GM19043 (cell line): ENCODE data around the gene HPD.
A peak's percentile ranks its signal among the peaks of the same experiment; 100 is the strongest.
"Not testable (repeated sequence)": the region's sequence is repeated elsewhere in the genome, so short reads cannot be mapped to it uniquely, and the experiment has no call there.

Source experiments
- ATAC-seq: cut with Tn5 transposase; IDR thresholded peaks from one replicate; pipeline ENCODE4 v1.9.1; 2021; ENCODE audit warnings: low read depth; ENCODE audit not compliant: unreplicated experiment

Gene HPD

DNA sequence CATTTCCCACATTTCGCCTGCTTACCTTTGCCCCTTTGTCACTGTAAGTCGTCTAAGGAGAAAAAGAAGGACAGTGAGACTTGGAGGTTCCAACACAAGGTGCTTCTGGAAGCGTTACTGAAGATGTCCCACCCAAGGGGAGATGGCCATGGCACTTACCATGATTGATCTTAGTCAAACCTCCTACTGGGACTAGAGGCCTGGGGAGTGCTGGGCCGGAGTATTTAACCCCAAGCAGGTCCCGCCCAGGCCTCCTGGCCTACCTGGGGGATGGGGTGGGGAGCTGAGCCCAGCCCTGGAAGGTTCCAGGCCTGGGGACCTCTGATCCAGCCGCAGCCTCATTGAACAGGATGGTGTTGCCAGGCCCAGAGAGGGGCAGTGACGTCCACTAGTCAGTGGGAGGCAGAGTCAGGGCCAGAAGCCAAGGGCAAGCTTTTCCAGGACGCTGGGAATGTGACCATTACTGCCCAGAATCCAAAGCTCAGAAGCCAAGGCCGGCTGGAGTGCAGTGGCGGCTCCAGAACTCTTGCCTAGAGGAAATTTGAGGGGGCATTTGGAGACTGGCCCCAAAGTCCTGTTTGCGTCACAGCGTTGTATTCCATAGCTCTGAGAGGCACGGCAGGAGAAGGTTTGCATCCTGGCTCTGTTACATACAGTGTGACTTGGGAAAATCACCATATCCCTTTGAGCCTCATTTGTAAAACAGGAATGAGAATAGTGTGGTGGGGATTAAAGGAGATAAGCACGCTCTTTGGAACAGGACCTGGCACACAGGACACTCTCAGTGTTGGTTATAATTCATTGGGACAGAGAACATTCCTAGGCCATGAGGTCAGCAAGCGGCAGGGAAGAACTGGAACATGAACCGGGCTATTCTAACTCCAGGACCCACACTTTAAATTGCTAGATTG lies at the start of gene HPD:
Gene HPD, minus strand, starts transcription at position 198 of the 911 bp plus-strand sequence. Its CDS starts 36 bp downstream, at position 162.
- no peak for ATAC-seq

DNA sequence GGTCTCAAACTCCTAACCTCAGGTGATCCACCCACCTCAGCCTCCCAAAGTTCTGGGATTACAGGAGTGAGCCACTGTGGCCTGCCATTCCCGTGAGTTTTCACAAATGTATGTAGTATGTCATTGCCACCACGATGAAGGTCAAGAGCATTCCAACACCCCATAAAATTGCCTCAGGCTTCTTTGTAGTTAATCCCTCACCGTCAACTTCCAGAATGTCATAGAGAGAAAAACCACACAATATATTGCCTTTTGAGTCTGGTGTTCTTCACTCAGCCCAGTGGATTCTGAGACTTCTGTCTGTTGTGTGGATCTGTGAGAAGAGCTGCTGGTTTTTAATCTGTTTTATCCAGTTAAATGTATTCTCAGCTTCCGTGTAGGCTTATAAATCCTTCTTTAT lies 47.1 kb upstream of the HPD start:
- no peak for ATAC-seq

DNA sequence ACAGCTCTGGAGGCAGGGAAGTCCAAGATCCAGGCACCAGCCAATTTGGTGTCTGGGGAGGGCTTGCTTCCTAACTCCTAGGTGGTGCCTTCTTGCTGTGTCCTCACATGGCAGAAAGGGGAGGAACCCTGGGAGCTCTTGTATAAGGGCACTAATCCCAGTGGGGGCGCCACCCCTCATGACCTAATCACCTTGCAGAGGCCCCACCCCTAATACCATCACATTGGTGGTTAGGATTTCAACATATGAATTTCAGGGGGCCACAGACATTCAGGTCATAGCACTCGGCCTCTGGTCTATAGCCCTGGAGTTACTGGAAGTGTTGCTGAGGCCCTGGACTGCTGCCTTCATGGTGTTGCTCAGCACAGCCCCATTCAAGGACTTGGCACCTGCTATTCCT lies 44.5 kb upstream of the HPD start:
- ATAC-seq, result no peak

DNA sequence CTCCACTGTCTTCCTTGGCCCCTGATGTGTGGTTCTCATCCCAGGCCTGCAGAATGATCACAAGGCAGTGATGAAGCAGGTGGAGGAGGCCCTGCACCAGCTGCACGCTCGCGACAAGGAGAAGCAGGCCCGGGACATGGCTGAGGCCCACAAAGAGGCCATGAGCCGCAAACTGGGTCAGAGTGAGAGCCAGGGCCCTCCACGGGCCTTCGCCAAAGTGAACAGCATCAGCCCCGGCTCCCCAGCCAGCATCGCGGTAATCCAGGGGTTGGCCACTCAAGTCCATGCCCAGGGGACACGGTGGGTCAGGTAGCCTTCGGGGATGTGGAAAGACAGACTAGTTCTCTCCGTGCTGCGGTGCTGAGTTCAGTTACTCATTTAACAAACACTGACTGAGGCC lies 40.9 kb upstream of the HPD start:
- no peak for ATAC-seq

DNA sequence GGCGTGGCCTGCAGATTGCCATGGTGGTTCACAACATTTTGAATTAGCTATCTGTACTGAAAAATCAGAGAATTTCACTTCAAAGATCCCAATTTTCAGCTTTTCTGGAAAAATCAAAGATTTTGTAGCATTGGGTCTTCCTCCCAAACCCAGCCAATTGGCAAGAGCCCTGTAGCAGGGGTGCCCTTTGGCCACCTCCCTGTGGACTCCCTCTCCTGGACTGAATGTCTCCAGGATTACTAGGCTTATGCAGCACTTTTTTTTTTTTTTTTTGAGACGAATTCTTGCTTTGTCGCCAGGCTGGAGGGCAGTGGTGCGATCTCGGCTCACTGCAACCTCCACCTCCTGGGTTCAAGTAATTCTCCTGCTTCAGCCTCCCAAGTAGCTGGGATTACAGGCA lies 39.6 kb upstream of the HPD start:
- ATAC-seq, result no peak

DNA sequence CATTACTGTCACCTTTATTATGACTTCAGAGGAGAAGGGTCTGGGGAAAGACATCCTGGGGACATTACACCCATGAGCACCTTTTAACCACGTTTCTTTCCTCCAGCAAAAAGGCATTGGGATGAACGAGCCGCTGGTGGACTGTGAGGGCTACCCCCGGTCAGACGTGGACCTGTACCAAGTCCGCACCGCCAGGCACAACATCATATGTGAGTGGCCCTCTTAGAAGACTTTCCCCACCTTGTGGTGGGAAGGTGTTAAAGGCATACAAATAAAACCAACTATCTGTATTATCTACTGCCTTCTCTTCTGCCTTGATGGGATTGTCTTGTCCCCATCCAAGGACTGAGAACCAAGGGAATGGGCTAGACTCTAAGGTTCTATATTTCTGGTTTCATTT lies 36.0 kb upstream of the HPD start:
- no peak for ATAC-seq

DNA sequence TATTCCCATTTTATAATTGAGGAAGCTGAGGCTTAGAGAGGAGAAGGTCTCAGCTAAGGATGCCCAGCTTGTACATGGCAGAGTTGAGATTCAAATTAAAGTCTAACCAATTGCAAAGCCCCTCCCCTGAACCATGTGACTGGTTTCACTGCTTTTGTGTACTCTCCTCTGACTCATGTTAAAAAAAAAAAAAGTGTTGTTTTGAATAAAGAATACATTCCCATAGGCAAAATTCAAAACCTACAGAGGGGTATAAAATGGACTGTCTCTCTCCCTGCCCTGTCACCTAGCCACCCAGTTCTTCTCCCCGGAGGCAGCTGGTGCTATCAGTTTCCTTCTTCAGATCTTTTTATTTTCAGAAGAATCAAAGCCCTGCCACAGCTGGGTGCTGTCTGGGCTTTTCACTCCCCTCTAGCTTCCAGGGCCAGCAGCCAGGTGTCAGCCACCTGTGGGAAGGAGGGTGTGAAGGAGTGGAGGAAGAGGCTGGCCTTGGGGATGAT lies 35.4 kb upstream of the HPD start:
- ATAC-seq, result no peak

DNA sequence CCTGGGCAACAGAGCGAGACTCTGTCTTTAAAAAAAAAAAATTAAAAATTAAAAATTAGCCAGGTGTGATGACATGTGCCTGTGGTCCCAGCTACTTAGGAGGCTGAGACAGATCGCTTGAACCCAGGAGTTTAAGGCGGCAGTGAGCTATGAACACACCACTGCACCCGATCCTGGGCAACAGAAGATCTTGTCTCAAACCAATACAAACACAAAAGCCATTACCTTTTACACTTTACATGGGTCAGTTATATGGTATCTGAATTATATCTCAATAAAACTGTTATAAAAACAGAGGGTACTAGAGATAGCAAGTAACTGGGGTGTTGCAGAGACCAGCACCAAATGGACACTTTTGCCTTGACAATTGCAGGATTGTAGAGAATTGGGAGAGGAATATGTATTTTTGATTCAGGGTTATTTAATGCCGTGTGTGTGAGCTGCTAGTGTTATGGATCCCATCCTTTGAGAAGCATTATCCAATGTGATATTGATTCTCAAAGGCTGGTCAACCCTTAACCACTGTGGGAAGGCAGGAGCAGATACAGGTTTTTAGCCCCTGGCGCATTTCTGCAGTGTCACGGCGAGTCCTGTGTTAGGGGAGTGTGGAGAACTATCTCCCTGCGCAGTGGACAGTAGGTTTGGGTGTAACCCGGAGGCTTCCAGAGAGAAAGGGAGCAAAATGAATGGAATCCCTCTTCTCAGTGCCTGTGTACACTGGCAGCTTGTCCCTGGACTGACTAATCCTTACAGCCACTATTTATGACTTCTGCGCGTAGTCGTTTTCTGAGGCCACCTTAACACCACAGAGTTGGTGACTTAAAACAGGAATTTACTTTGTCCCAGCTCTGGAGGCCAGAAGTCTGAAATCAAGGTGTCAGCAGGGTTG lies 34.3 kb upstream of the HPD start:
- ATAC-seq, result no peak

DNA sequence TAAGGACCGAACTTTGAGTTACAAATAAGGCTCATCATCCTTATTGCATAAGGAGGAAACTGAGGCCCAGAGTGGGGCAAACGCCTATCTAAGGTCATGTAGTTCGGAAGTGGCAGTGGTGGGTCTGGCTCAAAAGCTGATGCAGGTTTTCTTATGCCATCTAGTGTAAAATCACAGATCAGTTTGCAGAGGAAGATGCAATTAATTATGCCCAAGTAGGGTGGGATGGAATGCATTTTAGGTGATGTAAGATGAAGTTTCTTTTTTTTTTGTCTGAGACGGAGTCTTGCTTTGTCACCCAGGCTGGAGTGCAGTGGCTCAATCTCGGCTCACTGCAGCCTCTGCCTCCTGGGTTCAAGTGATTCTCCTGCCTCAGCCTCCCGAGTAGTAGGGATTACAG lies 31.0 kb upstream of the HPD start:
- not testable (repeated sequence) for ATAC-seq

DNA sequence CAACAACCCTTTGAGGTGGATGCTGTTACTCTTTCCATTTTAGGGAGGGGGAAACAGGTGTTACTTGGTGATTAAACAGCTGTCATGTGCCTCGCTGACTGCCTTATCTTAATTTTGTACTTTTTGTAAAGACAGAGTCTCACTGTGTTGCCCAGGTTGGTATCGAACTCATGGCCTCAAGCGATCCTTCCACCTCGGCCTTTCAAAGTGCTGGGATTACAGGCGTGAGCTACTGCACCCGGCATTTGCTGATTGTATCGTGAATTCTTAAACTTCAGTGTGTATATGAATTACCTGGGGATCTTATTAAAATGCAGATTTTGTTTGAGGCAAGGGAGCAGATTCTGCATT lies 30.6 kb upstream of the HPD start:
- ATAC-seq, result no peak

DNA sequence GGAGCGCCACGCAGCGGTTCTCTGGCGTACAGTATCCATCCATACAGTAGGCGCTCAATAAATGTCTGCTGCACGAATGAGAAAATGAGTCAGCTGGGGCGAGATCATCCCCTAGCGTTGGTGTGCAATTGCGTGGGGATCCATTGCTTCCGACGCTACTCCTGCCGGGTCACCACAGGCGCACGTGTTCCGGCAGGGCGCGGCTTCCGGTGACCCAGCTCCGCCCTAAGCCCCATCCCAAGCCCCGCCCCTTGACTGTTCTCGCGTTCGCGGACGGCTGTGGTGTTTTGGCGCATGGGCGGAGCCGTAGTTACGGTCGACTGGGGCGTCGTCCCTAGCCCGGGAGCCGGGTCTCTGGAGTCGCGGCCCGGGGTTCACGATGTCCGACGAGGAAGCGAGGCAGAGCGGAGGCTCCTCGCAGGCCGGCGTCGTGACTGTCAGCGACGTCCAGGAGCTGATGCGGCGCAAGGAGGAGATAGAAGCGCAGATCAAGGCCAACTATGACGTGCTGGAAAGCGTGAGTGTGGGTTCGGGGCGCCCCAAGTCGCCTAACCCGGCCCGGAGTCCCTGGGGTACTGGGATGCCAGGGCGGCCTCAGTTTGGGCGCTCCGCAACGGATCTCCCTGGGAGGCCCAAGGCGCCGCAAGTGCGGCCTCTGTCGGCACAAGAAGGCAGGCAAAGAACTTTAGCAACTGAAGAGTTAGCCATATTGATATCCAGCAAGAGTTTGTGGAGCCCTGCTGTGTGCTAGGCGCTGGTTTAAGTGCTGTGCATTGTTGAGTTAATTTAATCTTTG lies 30.0 kb upstream of the HPD start, which contains the start of gene PSMD9:
Gene PSMD9, plus strand, starts transcription at position 313 of the 796 bp plus-strand sequence. Its CDS starts 67 bp downstream, at position 380.
- ATAC-seq, result peak; percentile 89

DNA sequence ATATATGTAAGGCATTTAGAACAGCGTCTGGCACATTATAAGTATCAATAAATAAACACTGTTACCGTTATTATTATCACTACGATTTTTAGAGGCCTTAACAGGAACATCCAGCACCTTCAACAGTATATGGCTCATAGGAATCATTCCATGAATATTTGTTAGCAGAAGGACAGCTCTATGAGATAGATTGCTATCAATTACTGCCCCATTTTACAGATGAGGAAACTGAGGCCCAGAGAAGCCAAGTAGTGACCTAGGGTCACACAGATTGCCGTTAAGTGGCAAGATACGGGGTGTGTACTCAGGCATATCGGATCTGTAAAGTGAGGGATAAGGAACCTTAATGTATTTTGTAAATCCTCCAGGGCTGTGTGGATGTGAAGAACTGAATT lies 29.4 kb upstream of the HPD start:
- ATAC-seq, result no peak

DNA sequence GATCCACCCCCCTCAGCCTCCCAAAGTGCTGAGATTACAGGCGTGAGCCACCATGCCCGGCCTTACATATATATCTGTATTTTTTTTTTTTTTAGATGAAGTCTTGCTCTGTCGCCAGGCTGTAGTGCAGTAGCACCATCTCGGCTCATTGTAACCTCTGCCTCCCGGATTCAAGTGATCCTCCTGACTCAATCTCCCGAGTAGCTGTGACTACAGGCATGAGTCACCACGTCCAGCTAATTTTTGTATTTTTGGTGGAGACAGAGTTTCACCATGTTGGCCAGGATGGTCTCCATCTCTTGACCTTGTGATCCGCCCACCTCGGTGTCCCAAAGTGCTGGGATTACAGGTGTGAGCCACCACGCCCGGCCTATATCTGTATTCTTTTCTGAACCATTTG lies 26.5 kb upstream of the HPD start:
- ATAC-seq, result not testable (repeated sequence)

DNA sequence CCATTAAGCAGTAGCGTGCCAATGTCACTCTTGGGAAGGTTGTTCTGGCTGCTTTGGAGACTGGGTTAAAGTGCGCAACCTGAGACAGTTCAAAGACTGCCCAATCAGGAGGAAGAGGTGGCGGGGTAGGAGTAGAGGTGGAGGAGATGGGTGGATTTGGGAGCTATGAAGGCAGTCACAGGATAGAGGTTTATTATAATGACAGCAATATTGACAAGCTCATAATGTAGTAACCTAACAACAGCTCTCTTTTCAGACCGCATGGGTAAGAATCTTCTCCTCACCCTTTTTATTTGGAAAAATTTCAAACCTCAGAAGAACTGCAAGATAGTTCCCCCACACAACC lies 24.6 kb upstream of the HPD start:
- no peak for ATAC-seq

DNA sequence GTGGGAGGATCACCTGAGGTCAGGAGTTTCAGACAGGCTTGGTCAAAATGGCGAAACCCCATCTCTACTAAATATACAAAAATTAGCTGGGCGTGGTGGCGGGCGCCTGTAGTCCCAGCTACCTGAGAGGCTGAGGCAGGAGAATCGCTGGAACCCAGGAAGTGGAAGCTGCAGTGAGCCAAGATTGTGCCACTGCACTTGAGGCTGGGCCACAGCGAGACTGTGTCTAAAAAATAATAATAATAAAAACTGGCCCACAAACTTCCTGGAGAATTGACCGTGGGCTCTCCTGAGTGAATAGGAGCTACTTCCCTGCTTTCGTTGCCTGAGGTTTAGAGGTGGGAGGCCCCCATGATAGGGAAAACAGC lies 17.4 kb upstream of the HPD start:
- not testable (repeated sequence) for ATAC-seq

DNA sequence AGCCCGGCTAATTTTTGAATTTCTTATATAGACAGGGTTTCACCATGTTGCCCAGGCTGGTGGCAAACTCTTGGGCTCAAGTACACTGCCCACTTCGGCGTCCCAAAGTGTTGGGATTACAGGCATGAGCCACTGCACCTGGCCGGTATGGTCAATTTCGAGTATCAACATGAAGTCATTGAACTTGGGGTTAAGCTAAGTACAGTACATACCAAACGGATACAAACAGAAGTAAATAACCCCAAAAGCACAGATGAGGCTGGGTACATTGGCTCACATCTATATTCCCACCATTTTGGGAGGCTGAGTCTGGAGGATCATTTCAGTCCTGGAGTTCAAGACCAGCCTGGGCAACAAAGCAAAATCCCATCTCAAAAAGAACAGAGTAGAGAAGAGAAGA lies 16.9 kb upstream of the HPD start:
- ATAC-seq, result no peak

DNA sequence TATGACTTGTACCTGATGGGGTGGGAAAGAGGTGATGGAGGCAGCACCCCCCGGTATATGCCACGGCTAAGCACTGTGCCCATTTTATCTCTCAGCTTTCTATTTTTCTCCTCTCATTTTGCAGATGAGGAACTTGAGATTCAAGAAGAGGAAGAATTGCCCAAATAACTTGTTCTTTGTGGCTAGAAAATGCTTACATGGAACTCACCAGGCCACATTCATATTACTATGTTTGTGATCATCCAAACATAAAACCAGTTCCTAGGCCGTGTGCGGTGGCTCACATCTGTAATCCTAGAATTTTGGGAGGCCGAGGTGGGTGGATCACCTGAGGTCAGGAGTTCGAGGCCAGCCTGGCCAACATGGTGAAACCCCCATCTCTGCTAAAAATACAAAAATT lies 15.4 kb upstream of the HPD start:
- no peak for ATAC-seq

DNA sequence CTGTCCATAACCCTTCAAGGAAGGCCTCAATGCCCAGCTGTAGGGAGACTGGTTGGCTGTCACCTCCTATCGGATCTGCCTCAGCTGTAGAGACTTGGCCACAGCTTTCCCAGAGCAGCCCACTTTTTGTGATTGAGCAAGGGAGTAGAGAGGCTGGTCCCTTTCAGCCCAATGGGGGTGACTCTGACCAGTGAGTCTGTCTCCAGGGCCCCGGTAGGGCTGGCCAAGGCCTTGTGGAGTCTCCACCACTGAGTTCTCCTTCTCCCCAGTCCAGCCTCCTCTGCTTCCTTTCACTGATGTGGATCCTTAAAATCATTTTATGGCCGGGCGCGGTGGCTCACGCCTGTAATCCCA lies 14.5 kb upstream of the HPD start:
- ATAC-seq, result no peak

DNA sequence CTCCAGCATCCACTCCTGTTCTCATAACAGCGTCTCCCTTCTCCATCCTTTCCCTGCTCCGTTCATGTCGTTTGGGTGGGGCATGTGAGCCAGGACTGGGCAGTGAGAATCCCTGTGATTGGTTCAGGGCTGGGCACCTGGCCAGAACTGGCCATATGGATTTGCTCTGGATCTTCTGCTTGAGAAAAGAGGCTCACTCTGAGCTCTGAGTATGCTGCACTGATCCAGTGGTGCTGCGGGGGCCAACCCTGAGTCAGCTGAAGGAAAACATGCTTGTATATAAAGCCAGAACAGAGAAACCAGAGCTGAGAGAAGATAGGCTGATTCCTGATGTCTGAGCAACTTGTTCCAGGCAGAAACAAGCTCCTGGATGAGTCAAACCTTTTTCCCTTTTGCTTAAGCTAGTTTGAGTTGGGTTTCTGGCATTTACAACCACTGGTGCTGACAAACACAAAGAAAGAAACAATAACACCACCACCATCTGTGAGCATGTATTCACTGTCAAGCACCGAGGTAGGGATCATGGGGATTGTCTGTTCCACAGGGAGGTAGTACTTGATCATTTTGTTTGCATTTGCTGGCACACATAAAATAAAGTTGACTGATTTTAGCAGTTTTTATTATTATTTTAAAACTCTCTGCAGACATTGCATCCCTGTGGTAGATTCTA lies 14.0 kb upstream of the HPD start:
- no peak for ATAC-seq

DNA sequence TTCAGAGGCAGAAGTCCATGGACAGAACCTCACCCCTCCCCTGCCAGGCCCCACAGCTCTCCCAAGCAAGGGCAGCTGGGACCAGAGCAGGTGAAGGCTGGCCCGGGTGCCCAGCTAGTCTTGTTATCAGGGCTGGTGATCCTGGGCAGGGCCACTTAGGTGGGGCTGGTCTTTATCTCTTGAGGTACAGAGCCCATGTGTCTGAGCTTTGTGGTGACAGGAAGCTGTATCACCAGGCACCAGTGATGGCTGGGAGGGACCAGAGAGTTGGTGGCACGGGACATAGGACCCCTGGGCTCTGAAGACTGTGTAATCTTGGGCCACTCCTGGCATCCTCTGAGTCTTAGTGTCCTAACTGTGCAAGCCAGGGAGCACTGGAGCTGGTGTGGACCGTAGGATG lies 12.8 kb upstream of the HPD start:
- no peak for ATAC-seq
